Measurements from ENCODE around the gene ERICH3. TPM values are rescaled to one million over a fixed set of nuclear protein-coding genes. Genes with fewer than 3 reads are reported as not detected.

Gene ERICH3
- total RNA-seq, 1 donor from 2014 or later, result 8.1 TPM

DNA sequence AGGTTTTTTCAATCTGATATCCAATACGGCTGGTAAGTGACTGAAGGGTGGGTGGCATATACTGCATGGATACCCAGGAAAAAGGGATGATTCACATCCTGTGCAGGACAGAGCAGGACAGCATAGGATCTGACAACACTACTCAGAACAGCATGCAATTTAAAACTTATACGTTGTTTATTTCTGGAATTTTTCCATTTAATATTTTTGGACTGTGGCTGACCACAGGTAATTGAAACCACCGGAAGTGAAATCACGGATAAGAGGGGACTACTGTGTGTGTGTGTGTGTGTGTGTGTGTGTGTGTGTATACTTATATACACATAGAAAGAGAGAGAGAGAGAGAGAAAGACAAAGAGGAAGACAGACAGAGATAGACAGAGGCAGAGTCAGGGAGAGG is 23.0 kb downstream of the ERICH3 start:
- TF ChIP-seq, protein P1, sequence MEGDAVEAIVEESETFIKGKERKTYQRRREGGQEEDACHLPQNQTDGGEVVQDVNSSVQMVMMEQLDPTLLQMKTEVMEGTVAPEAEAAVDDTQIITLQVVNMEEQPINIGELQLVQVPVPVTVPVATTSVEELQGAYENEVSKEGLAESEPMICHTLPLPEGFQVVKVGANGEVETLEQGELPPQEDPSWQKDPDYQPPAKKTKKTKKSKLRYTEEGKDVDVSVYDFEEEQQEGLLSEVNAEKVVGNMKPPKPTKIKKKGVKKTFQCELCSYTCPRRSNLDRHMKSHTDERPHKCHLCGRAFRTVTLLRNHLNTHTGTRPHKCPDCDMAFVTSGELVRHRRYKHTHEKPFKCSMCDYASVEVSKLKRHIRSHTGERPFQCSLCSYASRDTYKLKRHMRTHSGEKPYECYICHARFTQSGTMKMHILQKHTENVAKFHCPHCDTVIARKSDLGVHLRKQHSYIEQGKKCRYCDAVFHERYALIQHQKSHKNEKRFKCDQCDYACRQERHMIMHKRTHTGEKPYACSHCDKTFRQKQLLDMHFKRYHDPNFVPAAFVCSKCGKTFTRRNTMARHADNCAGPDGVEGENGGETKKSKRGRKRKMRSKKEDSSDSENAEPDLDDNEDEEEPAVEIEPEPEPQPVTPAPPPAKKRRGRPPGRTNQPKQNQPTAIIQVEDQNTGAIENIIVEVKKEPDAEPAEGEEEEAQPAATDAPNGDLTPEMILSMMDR (IDR thresholded peaks at IDR 0.05), result no peak
- Histone ChIP-seq H3K27me3 (ENCODE audit: low read depth) (no peaks in the 10 kb centered on the region), H3K4me3 (no peak overlapping the region), H3K9me3 (no peaks in the 10 kb centered on the region), H3K27ac (no peak overlapping the region), H3K4me1 (no peaks in the 10 kb centered on the region), H3K36me3 (no peaks in the 10 kb centered on the region)
- DNase-seq (no peak), ATAC-seq (no peak)
- intact Hi-C loops (cut with DNase I), result no loop called here

DNA sequence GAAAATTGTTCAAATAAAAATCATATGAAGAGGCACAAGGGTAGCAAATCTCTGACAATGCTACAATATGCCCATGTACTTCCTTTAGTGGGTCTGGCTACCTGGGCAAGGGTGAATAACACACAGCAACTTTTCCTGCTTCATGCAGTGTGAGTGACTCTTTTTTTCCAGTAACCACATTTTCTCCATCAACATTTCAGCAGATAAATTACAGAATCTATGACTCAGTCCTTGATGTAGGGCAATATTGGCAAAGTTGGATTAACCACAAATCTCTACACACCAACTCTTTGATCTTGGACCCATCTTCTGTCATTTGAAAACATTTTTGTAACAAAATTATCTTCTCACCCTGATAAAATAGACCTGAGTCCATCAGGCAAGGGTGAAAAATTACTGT is 31.7 kb downstream of the ERICH3 start:
- no peak for DNase-seq
- ATAC-seq, result no peak

DNA sequence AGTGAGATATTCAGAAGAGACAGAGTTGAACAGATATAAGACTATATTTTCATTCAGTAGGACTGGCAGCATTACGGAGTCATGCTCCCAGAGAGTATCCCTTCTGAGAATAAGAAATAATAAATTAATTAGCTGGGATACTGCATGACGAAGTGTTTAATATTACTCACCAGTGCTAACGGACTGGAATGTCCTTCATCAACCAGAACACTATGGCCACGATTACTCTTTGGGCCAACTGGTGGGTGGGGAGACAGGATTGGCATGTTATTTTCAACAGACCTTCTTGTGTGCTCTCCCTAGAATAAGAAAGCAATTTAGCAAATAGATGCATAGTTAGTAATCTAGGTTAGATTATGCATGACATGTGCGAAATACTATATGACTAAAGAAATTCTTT is 32.4 kb downstream of the ERICH3 start:
- H3K27me3 ChIP-seq (ENCODE audit: low read depth), result no peaks in the 10 kb centered on the region
- no peaks in the 10 kb centered on the region for H3K9me3 ChIP-seq
- DNase-seq (no peak), ATAC-seq (no peak)
- no peak overlapping the region for H3K27ac ChIP-seq
- no peaks in the 10 kb centered on the region for H3K4me1 ChIP-seq
- intact Hi-C loops (cut with DNase I), result no loop called here
- no peaks in the 10 kb centered on the region for H3K36me3 ChIP-seq
- H3K4me3 ChIP-seq, result no peak overlapping the region
- TF ChIP-seq, protein P1 (IDR thresholded peaks at IDR 0.05), result no peak

More for the DNA sequence above, 31.7 kb downstream of the ERICH3 start:
- Histone ChIP-seq H3K27ac (no peak overlapping the region), H3K27me3 (ENCODE audit: low read depth) (no peaks in the 10 kb centered on the region), H3K4me1 (no peaks in the 10 kb centered on the region), H3K4me3 (no peak overlapping the region), H3K9me3 (no peaks in the 10 kb centered on the region), H3K36me3 (no peaks in the 10 kb centered on the region)
- TF ChIP-seq, protein P1 (IDR thresholded peaks at IDR 0.05), result no peak
- intact Hi-C loops (cut with DNase I), result no loop called here

DNA sequence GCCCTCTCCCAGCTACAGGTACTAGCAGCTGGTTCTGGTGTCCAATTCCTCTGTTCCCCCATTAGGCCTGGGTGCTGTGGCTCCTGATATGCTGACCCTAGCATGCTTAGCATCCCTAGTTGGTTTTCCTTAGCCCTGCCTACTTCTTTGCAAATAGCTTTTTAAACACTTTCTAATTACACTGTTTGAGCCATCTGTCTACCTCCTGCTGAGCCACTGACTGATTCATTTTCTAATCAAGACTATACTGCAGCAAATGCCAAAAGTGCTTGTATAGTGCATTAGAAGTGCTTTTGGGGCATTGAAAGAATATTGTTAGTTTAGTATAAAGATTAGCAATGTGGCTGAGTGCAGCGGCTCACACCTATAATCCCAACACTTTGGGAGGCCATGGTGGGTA is 36.3 kb downstream of the ERICH3 start:
- Histone ChIP-seq H3K36me3 (no peaks in the 10 kb centered on the region), H3K27ac (no peak overlapping the region), H3K4me1 (no peaks in the 10 kb centered on the region), H3K9me3 (no peaks in the 10 kb centered on the region), H3K4me3 (no peak overlapping the region), H3K27me3 (ENCODE audit: low read depth) (no peaks in the 10 kb centered on the region)
- no peak for ATAC-seq
- no peak for DNase-seq
- intact Hi-C loops (cut with DNase I), result no loop called here
- TF ChIP-seq, protein P1 (IDR thresholded peaks at IDR 0.05), result no peak

DNA sequence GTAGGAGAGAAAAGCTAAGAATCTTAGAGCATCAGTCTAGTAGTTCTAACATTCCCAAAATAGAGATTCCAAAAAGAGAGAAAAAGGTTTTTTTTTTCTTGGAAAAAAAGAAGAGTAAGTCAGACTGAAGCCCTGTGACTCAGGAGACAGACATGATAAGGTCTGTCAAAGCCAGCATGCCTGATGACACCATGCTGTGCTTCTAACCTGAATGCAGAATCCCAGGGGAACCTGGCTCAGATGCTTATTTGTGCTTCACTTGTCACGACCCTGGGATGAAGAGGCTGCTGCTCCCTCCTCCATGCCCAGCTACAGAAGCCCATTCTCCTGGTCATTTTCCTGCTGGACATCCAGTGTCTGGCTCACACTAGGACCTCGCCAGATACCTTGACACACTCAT is 44.3 kb downstream of the ERICH3 start:
- no peaks in the 10 kb centered on the region for H3K9me3 ChIP-seq
- no peak for ATAC-seq
- no peaks in the 10 kb centered on the region for H3K36me3 ChIP-seq
- H3K4me1 ChIP-seq, result no peaks in the 10 kb centered on the region
- intact Hi-C loops (cut with DNase I), result no loop called here
- H3K4me3 ChIP-seq, result no peak overlapping the region
- TF ChIP-seq, protein P1 (IDR thresholded peaks at IDR 0.05), result no peak
- DNase-seq, result no peak
- no peak overlapping the region for H3K27ac ChIP-seq
- H3K27me3 ChIP-seq (ENCODE audit: low read depth), result no peaks in the 10 kb centered on the region

DNA sequence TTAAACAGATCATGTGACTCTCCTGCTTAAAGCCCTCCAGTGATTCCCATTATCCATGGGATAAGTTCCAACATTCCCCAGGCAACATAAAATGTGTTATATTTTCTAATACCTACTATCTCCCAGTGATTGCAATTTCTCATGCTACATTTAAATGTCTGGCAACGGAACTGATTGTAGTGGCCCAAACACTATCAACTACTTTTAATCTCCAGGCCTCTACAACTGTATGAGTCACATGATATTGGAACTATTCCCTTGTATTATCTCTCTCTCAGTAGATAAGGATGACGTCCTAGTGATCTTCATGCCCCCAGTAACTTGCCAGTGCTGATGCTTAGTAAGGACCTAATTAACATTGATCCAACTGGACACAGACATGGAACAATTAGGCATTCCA is 49.9 kb downstream of the ERICH3 start:
- H3K9me3 ChIP-seq, result no peaks in the 10 kb centered on the region
- H3K27me3 ChIP-seq (ENCODE audit: low read depth), result no peaks in the 10 kb centered on the region
- no peaks in the 10 kb centered on the region for H3K36me3 ChIP-seq
- H3K27ac ChIP-seq, result no peak overlapping the region
- H3K4me1 ChIP-seq, result no peaks in the 10 kb centered on the region
- no peak overlapping the region for H3K4me3 ChIP-seq
- DNase-seq (no peak), ATAC-seq (no peak)
- intact Hi-C loops (cut with DNase I), result no loop called here
- TF ChIP-seq, protein P1 (IDR thresholded peaks at IDR 0.05), result no peak
